DOHH2 (cell line): ENCODE data around the gene QRFP.

Experiments
- H3F3A ChIP-seq: fragments of 200-600 bp; sonication (generic), shearing (Covaris generic); 2 replicates; pipeline ENCODE4 v1.6.0; 2016; ENCODE audit warnings: antibody characterized with exemption, mild to moderate bottlenecking; ENCODE audit not compliant: control insufficient read depth, insufficient read depth
- H3K27ac ChIP-seq: fragments of 200-600 bp; sonication (generic); 2 replicates; pipeline ENCODE4 v1.5.1; 2014; ENCODE audit warnings: low read depth, mild to moderate bottlenecking, low read length, moderate library complexity
- H3K27me3 ChIP-seq: fragments of 200-600 bp; sonication (generic); 2 replicates; pipeline ENCODE4 v1.6.1; 2014; ENCODE audit warnings: mild to moderate bottlenecking, low read length, mixed read lengths; ENCODE audit not compliant: control insufficient read depth
- H3K36me3 ChIP-seq: fragments of 200-600 bp; sonication (generic); 2 replicates; pipeline ENCODE4 v1.6.1; 2014; ENCODE audit warnings: mild to moderate bottlenecking, low read length, moderate library complexity, mixed read lengths; ENCODE audit not compliant: control insufficient read depth
- H3K4me1 ChIP-seq: fragments of 200-600 bp; sonication (generic); 2 replicates; pipeline ENCODE4 v1.6.1; 2014; ENCODE audit warnings: mild to moderate bottlenecking, low read length, mixed read lengths; ENCODE audit not compliant: control insufficient read depth
- H3K4me2 ChIP-seq: fragments of 200-600 bp; sonication (generic); 2 replicates; pipeline ENCODE4 v1.6.0; 2014; ENCODE audit warnings: mild to moderate bottlenecking, low read length, moderate library complexity
- H3K4me3 ChIP-seq: fragments of 200-600 bp; sonication (generic); 2 replicates; pipeline ENCODE4 v1.5.1; 2014; ENCODE audit warnings: mild to moderate bottlenecking, low read length, mixed read lengths
- H3K79me2 ChIP-seq: fragments of 200-600 bp; sonication (generic); 2 replicates; pipeline ENCODE4 v1.6.1; 2014; ENCODE audit warnings: mild to moderate bottlenecking, low read length, mixed read lengths; ENCODE audit not compliant: control insufficient read depth
- H3K9me2 ChIP-seq: fragments of 200-600 bp; sonication (generic); replicated peaks from 2 replicates; pipeline ENCODE4 v1.6.1; 2014; ENCODE audit warnings: mild to moderate bottlenecking, low read length, mixed read lengths; ENCODE audit not compliant: control insufficient read depth
- H3K9me3 ChIP-seq: fragments of 200-600 bp; sonication (generic); 2 replicates; pipeline ENCODE4 v1.6.1; 2014; ENCODE audit warnings: antibody characterized with exemption, low read length, mixed read lengths; ENCODE audit not compliant: control insufficient read depth, insufficient read depth
- H4K20me1 ChIP-seq: fragments of 200-600 bp; sonication (generic); 2 replicates; pipeline ENCODE4 v1.6.0; 2014; ENCODE audit warnings: low read depth, mild to moderate bottlenecking, antibody characterized with exemption, low read length, moderate library complexity; ENCODE audit not compliant: control insufficient read depth, insufficient read depth
- CTCF ChIP-seq: fragments of 200-600 bp; sonication (generic); IDR thresholded peaks from one replicate; pipeline ENCODE4 v1.5.1; 2014; ENCODE audit warnings: antibody characterized with exemption, mild to moderate bottlenecking, low read depth, low read length; ENCODE audit not compliant: poor library complexity, severe bottlenecking
- EZH2phosphoT487 ChIP-seq: fragments of 200-600 bp; sonication (generic); IDR thresholded peaks from 2 replicates; pipeline ENCODE4 v1.6.1; 2017; ENCODE audit warnings: borderline replicate concordance, mild to moderate bottlenecking, antibody characterized with exemption, low read length, moderate library complexity, mixed read lengths

The QRFP gene

GRCh38 chr9:130900701-130901497, 4.3 kb upstream of the QRFP start:
- H3K4me2 ChIP-seq: no peak overlapping the region
- no peaks in the 10 kb centered on the region for H3K4me1 ChIP-seq
- no peaks in the 10 kb centered on the region for H3K79me2 ChIP-seq
- no peak overlapping the region for H3K4me3 ChIP-seq
- TF ChIP-seq EZH2phosphoT487 (no peak), CTCF (no peak)
- no peaks in the 10 kb centered on the region for H3K9me2 ChIP-seq
- H3K9me3 ChIP-seq: no peaks in the 10 kb centered on the region
- H3K27me3 ChIP-seq: no peaks in the 10 kb centered on the region
- no peaks in the 10 kb centered on the region for H3F3A ChIP-seq
- H3K27ac ChIP-seq: no peak overlapping the region
- H3K36me3 ChIP-seq: no peaks in the 10 kb centered on the region
- H4K20me1 ChIP-seq: no peaks in the 10 kb centered on the region

GRCh38 chr9:130899051-130899748, 2.6 kb upstream of the QRFP start:
- no peak for TF ChIP-seq EZH2phosphoT487
- TF ChIP-seq CTCF: no peak
- H3K4me1 ChIP-seq: no peaks in the 10 kb centered on the region

GRCh38 chr9:130898552-130898852, 1.9 kb upstream of the QRFP start:
- Histone ChIP-seq H3K9me3 (no peaks in the 10 kb centered on the region), H3F3A (no peaks in the 10 kb centered on the region), H3K79me2 (no peaks in the 10 kb centered on the region), H3K27ac (no peak overlapping the region), H3K4me1 (no peaks in the 10 kb centered on the region), H3K4me3 (no peak overlapping the region), H3K27me3 (no peaks in the 10 kb centered on the region), H3K4me2 (no peak overlapping the region), H4K20me1 (no peaks in the 10 kb centered on the region), H3K9me2 (no peaks in the 10 kb centered on the region), H3K36me3 (no peaks in the 10 kb centered on the region)
- TF ChIP-seq EZH2phosphoT487: no peak
- TF ChIP-seq CTCF: no peak

More at GRCh38 chr9:130899051-130899748, 2.6 kb upstream of the QRFP start:
- Histone ChIP-seq H3K4me3 (no peak overlapping the region), H3K36me3 (no peaks in the 10 kb centered on the region), H3K9me3 (no peaks in the 10 kb centered on the region), H3K9me2 (no peaks in the 10 kb centered on the region), H3F3A (no peaks in the 10 kb centered on the region), H4K20me1 (no peaks in the 10 kb centered on the region), H3K4me2 (no peak overlapping the region), H3K79me2 (no peaks in the 10 kb centered on the region), H3K27ac (no peak overlapping the region), H3K27me3 (no peaks in the 10 kb centered on the region)
